PFSK-1 (cell line): ENCODE measurements around the gene NOC2L. TPM values are rescaled to one million over a fixed set of nuclear protein-coding genes. Genes with fewer than 3 reads are reported as not detected.

Source experiments
- FOXP2 ChIP-seq: optimal IDR thresholded peaks from 2 replicates; pipeline ENCODE3; 2011; ENCODE audit warnings: borderline replicate concordance, control low read depth, inconsistent platforms; ENCODE audit not compliant: insufficient read depth; ENCODE audit errors: extremely low read length, extremely low read depth
- POLR2AphosphoS5 ChIP-seq: IDR thresholded peaks from 2 replicates; pipeline ENCODE4 v1.6.1; 2012; ENCODE audit warnings: low read depth, mild to moderate bottlenecking, control low read depth, low read length, moderate library complexity
- REST ChIP-seq, 2 experiments: IDR thresholded peaks; 2 replicates each; pipeline versions ENCODE4 v1.6.1 to v1.8.0; 2011 to 2012; ENCODE audit warnings: low read depth in 2 of 2, low read length in 2 of 2, control low read depth in 1 of 2, inconsistent platforms in 1 of 2, mild to moderate bottlenecking in 1 of 2, moderate library complexity in 1 of 2; ENCODE audit not compliant: insufficient read depth in 1 of 2
- SIN3A ChIP-seq: IDR thresholded peaks from 2 replicates; pipeline ENCODE4 v1.6.1; 2012; ENCODE audit warnings: mild to moderate bottlenecking, low read length, moderate library complexity, borderline replicate concordance; ENCODE audit not compliant: insufficient read depth
- TAF1 ChIP-seq: IDR thresholded peaks from 2 replicates; pipeline ENCODE4 v1.6.1; 2012; ENCODE audit warnings: low read length, control low read depth, borderline replicate concordance; ENCODE audit not compliant: insufficient read depth
- polyA plus RNA-seq: library from polyadenylated mRNA; unstranded; fragments of >200 nt; gene quantifications from one replicate; pipeline ENCODE4 v1.2.1, GENCODE V29; 2012; ENCODE audit warnings: low read depth, missing spikeins; ENCODE audit not compliant: insufficient read length

NOC2L gene
- 193 TPM for polyA plus RNA-seq

GRCh38 chr1:958823-959730 is at the start of gene NOC2L:
Gene NOC2L, minus strand, starts transcription at chr1:959256. Its CDS starts 16 bp downstream, at chr1:959240.
- TF ChIP-seq POLR2AphosphoS5 (peak; percentile 54), SIN3A (no peak), FOXP2 (no peak), REST (IDR thresholded peaks at IDR 0.05; ENCODE audit: insufficient read depth in 1 of 2, low read depth in 2 of 2, low read length in 2 of 2) (no peak), TAF1 (peak; percentile 66; the same call in 1 of the 2 replicates)

- TF ChIP-seq SIN3A: no peak
- TF ChIP-seq POLR2AphosphoS5: no peak
- no peak for TF ChIP-seq REST (IDR thresholded peaks at IDR 0.05; ENCODE audit: insufficient read depth in 1 of 2, low read depth in 2 of 2, low read length in 2 of 2)
- TF ChIP-seq TAF1: no peak
- TF ChIP-seq FOXP2: no peak
Measured at GRCh38 chr1:1006305-1007159, 47.5 kb upstream of the NOC2L start.

GRCh38 chr1:1005774-1006304 is 46.8 kb upstream of the NOC2L start:
- no peak for TF ChIP-seq REST (IDR thresholded peaks at IDR 0.05; ENCODE audit: insufficient read depth in 1 of 2, low read depth in 2 of 2, low read length in 2 of 2)
- no peak for TF ChIP-seq POLR2AphosphoS5
- TF ChIP-seq TAF1: no peak
- no peak for TF ChIP-seq FOXP2
- TF ChIP-seq SIN3A: no peak

GRCh38 chr1:1004780-1005697 is 46.0 kb upstream of the NOC2L start:
- TF ChIP-seq POLR2AphosphoS5 (no peak), TAF1 (no peak), SIN3A (no peak), FOXP2 (no peak), REST (IDR thresholded peaks at IDR 0.05; ENCODE audit: insufficient read depth in 1 of 2, low read depth in 2 of 2, low read length in 2 of 2) (no peak)
